Brain microvascular endothelial cell (primary cell): ENCODE results near the gene RIMS1.

Experiments used
- DNase-seq: peaks from one replicate; pipeline ENCODE4 v3.0.0-alpha.2; 2020
- H3K27ac ChIP-seq: fragments of 250-450 bp; sonication (Bioruptor Pico); 2 replicates; pipeline ENCODE4 v1.5.1; 2020; ENCODE audit warnings: mild to moderate bottlenecking, moderate library complexity
- H3K27me3 ChIP-seq: fragments of 250-450 bp; sonication (Bioruptor Pico); replicated peaks from 2 replicates; pipeline ENCODE4 v1.5.1; 2020; ENCODE audit warnings: mild to moderate bottlenecking
- H3K36me3 ChIP-seq: fragments of 250-450 bp; sonication (Bioruptor Pico); replicated peaks from 2 replicates; pipeline ENCODE4 v1.5.1; 2020; ENCODE audit warnings: mild to moderate bottlenecking
- H3K4me3 ChIP-seq: 2 replicates; pipeline ENCODE4 v1.5.1; 2011; ENCODE audit warnings: low read depth, mild to moderate bottlenecking, control low read depth, low read length, moderate library complexity
- CTCF ChIP-seq: IDR thresholded peaks from 2 replicates; pipeline ENCODE4 v1.5.1; 2011; ENCODE audit warnings: low read depth, mild to moderate bottlenecking, moderate library complexity, low read length, control low read depth, inconsistent platforms; ENCODE audit errors: missing control alignments
- in situ Hi-C: cut with HindIII; loops from 2 replicates; pipeline ENCODE4 v1.10.0; 2017; ENCODE audit warnings: low sequenced_read_pairs, low pct_ligation_motif_present

The RIMS1 gene

DNA sequence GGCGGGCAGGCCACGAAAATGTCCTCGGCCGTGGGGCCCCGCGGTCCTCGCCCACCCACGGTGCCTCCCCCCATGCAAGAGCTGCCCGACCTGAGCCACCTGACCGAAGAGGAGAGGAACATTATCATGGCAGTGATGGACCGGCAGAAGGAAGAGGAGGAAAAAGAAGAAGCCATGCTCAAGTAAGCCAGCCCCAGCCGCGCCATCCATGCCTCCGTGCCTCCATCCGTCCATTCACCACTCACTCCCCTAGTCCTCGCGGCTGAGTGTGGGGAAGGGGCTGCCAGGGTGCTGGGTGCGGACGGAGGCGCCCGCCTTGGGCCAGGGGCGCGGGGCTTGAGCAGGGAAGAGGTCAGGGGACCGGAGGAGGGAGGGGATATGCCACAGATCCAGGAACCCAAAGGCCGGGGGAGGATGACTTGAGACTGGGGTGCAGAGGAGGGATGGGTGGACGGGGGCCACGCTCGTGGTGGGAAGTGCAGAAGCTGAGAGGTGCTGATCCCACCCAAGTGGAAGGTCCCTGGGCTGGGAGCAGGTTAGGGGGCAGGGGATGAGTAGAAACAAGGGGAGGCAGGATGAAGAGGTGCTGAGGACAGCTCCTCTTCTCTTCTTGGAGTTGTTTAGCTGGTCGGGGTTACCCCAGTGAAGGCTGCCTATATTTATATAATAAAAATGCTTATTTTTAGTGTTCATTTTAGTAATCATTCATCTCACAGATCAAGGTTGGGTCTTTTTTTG lies 825 bp downstream of the RIMS1 start:
- no peaks in the 10 kb centered on the region for H3K36me3 ChIP-seq
- no peak for DNase-seq
- no peak overlapping the region for H3K27ac ChIP-seq
- peak overlapping the region; percentile 54 for H3K4me3 ChIP-seq
- TF ChIP-seq CTCF: no peak
- H3K27me3 ChIP-seq: peaks cover 11% of the 10 kb centered on the region
- in situ Hi-C loops: no loop called here

- in situ Hi-C loops: no loop called here
- no peak for DNase-seq
- Histone ChIP-seq H3K36me3 (no peaks in the 10 kb centered on the region), H3K4me3 (no peak overlapping the region), H3K27me3 (peaks cover 11% of the 10 kb centered on the region), H3K27ac (no peak overlapping the region)
- TF ChIP-seq CTCF: no peak
Observed at GRCh38 chr6:71887744-71888230, 1.4 kb downstream of the RIMS1 start.

DNA sequence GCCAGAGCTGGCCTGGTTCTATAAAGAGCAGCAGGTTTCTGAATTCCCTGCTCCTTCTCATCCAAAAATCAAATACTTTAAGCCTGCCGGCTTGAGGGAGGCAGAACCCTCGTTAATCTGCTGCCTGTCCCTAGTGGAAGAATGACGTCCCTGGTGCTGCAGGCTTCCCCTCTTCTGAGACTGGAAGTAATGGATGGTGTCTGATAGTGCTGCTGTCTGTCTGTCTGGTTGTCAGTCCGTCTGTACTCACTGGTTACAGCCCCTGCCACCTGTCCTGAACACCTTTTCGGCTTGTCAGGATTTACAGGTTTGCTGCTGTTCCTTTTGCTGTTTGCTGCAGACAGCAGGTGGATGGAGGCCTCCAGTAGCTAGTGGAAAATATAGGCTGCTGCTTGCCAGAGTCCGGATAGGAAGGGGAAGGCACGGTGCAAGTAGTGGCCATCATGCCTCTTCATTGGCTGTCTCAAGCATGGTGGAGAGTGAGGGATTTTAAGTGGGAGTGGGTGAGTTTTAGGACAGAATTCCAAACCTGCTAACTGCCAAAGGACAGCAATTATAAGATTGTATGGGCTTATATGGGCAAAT lies 2.5 kb downstream of the RIMS1 start:
- TF ChIP-seq CTCF: no peak
- DNase-seq: no peak
- in situ Hi-C loops: no loop called here

DNA sequence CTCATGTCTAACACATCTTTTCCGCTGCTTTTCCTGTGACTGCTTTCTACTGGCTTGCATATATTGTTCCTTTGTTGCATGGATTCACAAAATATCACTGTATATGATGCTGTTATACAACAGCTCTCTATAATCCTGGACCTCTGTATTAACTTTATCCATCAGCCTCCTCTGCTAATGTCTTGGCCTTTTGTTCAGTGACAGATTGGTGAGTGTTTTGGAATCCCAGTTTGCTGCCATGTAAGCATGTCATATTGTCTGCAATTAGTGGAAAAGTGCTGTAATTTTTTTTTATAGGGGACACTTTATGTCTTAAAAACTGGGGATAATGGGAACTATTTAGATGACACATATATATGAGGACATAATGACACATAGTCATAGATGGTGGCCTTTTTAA lies 3.0 kb downstream of the RIMS1 start:
- peaks cover 11% of the 10 kb centered on the region for H3K27me3 ChIP-seq
- no peaks in the 10 kb centered on the region for H3K36me3 ChIP-seq
- no peak overlapping the region for H3K27ac ChIP-seq
- TF ChIP-seq CTCF: no peak
- H3K4me3 ChIP-seq: no peak overlapping the region
- no peak for DNase-seq
- in situ Hi-C loops: no loop called here

More for the DNA sequence above, 2.5 kb downstream of the RIMS1 start:
- Histone ChIP-seq H3K27ac (no peak overlapping the region), H3K4me3 (no peak overlapping the region), H3K27me3 (peaks cover 11% of the 10 kb centered on the region), H3K36me3 (no peaks in the 10 kb centered on the region)

DNA sequence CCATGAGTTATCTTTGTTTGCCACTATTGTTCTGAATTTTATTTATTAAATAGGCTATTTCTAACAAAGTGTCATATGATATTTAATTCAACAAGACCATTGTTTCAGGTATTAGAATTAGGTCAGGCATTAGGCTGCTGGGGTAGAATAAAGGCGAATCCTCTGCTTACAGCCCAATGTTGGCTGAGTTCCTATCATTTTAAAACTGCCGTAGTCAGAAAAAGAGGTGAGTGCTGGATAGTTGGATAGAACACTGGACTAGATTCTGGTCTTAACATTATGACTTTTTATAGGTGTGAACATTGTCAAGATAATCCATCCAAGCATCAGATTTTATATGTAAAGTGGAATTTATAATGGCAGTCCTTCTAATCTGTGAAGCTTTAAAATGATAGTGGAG lies 6.3 kb downstream of the RIMS1 start:
- H3K27ac ChIP-seq: no peak overlapping the region
- H3K4me3 ChIP-seq: no peak overlapping the region
- peaks cover 2% of the 10 kb centered on the region for H3K27me3 ChIP-seq
- no peak for TF ChIP-seq CTCF
- in situ Hi-C loops: no loop called here
- no peaks in the 10 kb centered on the region for H3K36me3 ChIP-seq
- DNase-seq: no peak
